Measurements from ENCODE around the gene TPRG1L.

The TPRG1L gene

DNA sequence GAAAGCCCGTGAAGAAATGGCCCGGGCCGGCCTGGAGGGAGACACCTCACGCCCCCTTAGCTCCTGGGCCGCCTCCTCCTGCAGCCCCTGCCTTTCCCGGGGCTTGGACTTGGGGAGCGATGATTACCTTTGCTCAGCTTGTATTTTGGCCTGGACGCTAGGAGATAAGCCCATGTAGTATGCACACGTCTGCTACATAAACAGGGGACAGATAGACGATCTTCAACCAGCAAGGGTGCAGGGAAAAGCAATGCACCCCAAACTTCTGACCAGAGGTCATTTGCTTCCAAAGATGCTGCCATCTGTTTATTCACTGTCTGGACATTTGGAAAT, 28.4 kb downstream of the TPRG1L start:
- TF ChIP-seq TAF1 (IDR thresholded peaks at IDR 0.05; ENCODE audit: borderline replicate concordance, insufficient read depth, low read length), result no peak
- no peak for TF ChIP-seq POLR2AphosphoS5 (IDR thresholded peaks at IDR 0.05; ENCODE audit: low read depth, low read length)

DNA sequence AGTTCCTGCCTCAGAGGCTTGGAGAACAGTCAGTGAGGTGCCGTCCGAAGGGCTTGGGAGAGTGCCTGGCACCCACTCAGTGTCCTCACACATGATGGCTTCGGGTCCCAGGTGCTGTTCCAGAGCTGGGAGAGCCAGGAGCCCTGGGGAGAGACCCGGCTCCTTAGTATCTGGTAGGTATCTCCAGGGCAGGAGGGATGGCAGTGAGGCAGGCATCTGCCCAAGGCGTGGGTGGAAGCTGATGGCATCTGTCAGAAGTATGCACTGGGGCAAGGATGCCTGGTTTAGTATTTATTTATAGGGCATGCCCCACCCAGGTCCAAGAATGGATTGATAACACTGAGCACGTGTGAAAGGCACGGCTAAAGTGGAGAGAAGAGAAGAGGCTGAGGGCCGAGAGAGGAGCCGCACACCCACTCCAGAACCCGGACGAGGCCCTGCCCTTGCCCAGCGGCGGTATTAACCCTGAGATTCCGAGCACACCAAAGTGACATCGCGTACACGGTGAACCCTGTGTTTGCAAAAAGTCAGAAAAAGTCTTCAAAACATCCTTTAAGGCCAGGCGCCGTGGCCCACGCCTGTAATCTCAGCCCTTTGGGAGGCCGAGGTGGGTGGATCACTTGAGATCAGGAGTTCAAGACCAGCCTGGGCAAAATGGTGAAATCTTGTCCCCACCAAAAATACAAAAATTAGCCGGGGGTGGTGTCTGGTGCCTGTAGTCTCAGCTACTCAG, 29.9 kb downstream of the TPRG1L start:
- TF ChIP-seq, protein P1, sequence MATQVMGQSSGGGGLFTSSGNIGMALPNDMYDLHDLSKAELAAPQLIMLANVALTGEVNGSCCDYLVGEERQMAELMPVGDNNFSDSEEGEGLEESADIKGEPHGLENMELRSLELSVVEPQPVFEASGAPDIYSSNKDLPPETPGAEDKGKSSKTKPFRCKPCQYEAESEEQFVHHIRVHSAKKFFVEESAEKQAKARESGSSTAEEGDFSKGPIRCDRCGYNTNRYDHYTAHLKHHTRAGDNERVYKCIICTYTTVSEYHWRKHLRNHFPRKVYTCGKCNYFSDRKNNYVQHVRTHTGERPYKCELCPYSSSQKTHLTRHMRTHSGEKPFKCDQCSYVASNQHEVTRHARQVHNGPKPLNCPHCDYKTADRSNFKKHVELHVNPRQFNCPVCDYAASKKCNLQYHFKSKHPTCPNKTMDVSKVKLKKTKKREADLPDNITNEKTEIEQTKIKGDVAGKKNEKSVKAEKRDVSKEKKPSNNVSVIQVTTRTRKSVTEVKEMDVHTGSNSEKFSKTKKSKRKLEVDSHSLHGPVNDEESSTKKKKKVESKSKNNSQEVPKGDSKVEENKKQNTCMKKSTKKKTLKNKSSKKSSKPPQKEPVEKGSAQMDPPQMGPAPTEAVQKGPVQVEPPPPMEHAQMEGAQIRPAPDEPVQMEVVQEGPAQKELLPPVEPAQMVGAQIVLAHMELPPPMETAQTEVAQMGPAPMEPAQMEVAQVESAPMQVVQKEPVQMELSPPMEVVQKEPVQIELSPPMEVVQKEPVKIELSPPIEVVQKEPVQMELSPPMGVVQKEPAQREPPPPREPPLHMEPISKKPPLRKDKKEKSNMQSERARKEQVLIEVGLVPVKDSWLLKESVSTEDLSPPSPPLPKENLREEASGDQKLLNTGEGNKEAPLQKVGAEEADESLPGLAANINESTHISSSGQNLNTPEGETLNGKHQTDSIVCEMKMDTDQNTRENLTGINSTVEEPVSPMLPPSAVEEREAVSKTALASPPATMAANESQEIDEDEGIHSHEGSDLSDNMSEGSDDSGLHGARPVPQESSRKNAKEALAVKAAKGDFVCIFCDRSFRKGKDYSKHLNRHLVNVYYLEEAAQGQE (IDR thresholded peaks at IDR 0.05; ENCODE audit: insufficient read depth in 1 of 2, low read depth in 2 of 2, low read length in 2 of 2), result no peak
- no peak for TF ChIP-seq FOXP2 (optimal IDR thresholded peaks at IDR 0.05; ENCODE audit: borderline replicate concordance, extremely low read depth, extremely low read length, insufficient read depth)
- no peak for TF ChIP-seq POLR2AphosphoS5 (IDR thresholded peaks at IDR 0.05; ENCODE audit: low read depth, low read length)
- no peak for TF ChIP-seq TAF1 (IDR thresholded peaks at IDR 0.05; ENCODE audit: borderline replicate concordance, insufficient read depth, low read length)
- no peak for TF ChIP-seq SIN3A (IDR thresholded peaks at IDR 0.05; ENCODE audit: borderline replicate concordance, insufficient read depth, low read length)

DNA sequence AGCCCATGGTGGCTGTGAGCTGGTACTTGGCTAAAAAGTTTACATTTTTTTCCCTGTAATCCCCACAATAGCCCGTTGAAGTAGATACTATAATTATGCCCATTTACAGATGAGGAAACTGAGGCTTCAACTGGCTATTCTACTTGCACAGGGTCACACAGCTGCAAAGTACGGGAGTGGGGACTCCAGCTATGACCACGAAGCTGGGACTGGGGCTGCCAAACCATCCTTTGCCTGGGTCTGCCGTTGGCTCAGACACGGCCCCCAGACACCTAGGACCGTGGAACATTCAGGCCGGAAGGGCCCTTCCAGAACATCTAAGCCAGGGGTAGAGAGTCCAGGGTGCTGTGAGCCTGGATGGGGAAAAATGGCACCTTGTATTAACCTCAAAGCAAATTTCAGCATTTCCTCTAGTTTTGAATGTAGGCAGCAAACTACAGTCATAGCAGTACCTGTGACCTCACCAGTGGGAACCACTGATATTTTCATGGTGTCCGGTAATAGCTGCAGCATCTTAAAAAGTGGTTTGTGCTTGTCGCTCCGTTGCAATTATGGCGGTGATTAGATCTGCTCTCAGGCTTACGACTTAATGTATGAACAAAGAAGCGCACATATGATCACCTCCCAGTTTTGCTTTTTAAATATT, 31.8 kb downstream of the TPRG1L start:
- TF ChIP-seq POLR2AphosphoS5 (IDR thresholded peaks at IDR 0.05; ENCODE audit: low read depth, low read length) (no peak), SIN3A (IDR thresholded peaks at IDR 0.05; ENCODE audit: borderline replicate concordance, insufficient read depth, low read length) (no peak), FOXP2 (optimal IDR thresholded peaks at IDR 0.05; ENCODE audit: borderline replicate concordance, extremely low read depth, extremely low read length, insufficient read depth) (no peak), TAF1 (IDR thresholded peaks at IDR 0.05; ENCODE audit: borderline replicate concordance, insufficient read depth, low read length) (no peak)
- TF ChIP-seq, protein P1 (IDR thresholded peaks at IDR 0.05; ENCODE audit: insufficient read depth in 1 of 2, low read depth in 2 of 2, low read length in 2 of 2), result no peak

DNA sequence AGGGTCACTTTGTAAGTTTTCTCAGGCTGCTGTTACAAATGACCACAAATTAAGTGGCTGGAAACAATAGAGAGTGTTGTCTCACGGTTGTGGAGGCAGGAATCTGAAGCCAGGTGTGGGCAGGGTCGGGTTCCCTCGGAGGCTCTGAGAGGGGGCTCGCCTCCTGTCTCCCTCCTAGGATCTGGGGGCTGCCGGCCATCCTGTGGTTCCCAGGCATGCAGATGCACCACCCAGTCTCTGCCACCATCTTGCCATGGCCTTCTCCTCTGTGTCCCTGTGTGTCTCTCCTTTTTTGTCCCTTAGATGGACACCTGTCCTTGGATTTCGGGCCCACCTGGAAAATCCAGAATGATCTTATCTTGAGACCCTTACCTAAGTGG, 32.3 kb downstream of the TPRG1L start:
- TF ChIP-seq, protein P1 (IDR thresholded peaks at IDR 0.05; ENCODE audit: insufficient read depth in 1 of 2, low read depth in 2 of 2, low read length in 2 of 2), result no peak
- no peak for TF ChIP-seq POLR2AphosphoS5 (IDR thresholded peaks at IDR 0.05; ENCODE audit: low read depth, low read length)
- no peak for TF ChIP-seq FOXP2 (optimal IDR thresholded peaks at IDR 0.05; ENCODE audit: borderline replicate concordance, extremely low read depth, extremely low read length, insufficient read depth)
- no peak for TF ChIP-seq SIN3A (IDR thresholded peaks at IDR 0.05; ENCODE audit: borderline replicate concordance, insufficient read depth, low read length)
- TF ChIP-seq TAF1 (IDR thresholded peaks at IDR 0.05; ENCODE audit: borderline replicate concordance, insufficient read depth, low read length), result no peak

DNA sequence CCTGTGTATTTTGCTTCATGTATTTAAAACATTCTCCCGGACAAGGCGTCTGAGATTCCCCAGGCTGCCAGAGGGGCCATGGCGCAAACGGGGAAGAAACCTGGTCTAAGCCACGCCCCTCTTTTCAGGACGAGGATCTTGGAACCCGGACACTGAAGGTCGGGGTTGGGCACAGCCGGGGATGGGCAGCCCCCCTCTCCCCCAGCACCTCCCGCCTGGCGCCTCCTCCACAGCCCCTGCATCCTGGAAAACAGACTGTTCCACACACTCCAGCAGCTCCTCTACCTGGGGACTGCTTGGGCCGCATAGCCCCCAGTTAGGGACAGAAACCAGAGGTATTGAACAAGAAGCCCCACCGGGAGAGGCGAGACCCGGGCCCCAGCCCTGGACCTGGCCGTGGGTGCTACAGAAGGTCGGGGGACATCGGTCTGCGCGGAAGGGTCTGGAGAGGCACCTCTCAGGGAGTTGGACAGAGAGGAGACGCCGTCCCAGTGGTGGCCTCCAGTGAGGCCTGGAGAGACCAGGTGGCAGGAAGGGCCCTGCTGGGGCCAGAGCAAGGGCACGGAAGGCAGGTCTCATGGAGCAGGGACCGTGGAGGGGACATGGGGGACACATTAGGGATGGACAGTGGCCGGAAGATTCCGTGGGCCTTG, 32.9 kb downstream of the TPRG1L start:
- TF ChIP-seq TAF1 (IDR thresholded peaks at IDR 0.05; ENCODE audit: borderline replicate concordance, insufficient read depth, low read length) (no peak), FOXP2 (optimal IDR thresholded peaks at IDR 0.05; ENCODE audit: borderline replicate concordance, extremely low read depth, extremely low read length, insufficient read depth) (no peak), SIN3A (IDR thresholded peaks at IDR 0.05; ENCODE audit: borderline replicate concordance, insufficient read depth, low read length) (no peak), POLR2AphosphoS5 (IDR thresholded peaks at IDR 0.05; ENCODE audit: low read depth, low read length) (no peak)
- TF ChIP-seq, protein P1 (IDR thresholded peaks at IDR 0.05; ENCODE audit: insufficient read depth in 1 of 2, low read depth in 2 of 2, low read length in 2 of 2), result no peak

Measured in PFSK-1 (cell line).